HG02870 (cell line): ENCODE results near the gene WASL.

ENCODE experiments used
- ATAC-seq: cut with Tn5 transposase; IDR thresholded peaks from one replicate; pipeline ENCODE4 v1.9.1; 2021; ENCODE audit warnings: mild to moderate bottlenecking, moderate library complexity; ENCODE audit not compliant: unreplicated experiment

The WASL gene

GRCh38 chr7:123662293-123662692 lies 86.5 kb downstream of the WASL start:
- no peak for ATAC-seq

DNA sequence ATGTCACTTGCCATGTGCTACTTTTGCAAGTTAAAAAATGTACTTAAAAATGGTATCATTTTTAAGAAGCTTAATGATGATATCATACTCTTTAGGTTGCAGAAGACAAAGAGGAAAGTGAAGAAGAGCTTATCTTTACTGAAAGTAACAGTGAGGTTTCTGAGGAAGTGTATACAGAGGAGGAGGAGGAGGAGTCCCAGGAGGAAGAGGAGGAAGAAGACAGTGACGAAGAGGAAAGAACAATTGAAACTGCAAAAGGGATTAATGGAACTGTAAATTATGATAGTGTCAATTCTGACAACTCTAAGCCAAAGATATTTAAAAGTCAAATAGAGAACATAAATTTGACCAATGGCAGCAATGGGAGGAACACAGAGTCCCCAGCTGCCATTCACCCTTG lies 87.0 kb downstream of the WASL start:
- no peak for ATAC-seq

- no peak for ATAC-seq
Observed at GRCh38 chr7:123660514-123661354, 88.1 kb downstream of the WASL start.

DNA sequence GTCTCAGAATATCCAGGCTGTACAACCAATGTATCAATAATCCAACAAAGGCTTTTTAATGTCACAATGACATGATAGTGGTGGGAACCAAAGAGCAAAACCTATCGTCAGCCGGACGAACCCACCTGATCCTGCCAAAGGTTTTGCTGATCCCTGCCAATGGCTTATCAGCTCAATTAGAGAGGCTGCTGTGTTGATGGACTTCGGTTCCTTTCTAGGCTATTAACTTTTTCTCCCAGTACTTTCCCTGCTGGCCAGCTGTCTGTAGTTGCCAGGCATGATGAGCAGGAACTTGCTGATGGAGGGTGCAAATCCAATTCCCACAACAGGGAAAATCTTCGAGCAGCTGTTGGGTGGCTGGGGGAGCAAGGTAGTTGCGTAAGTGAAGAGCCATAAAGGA lies 90.8 kb downstream of the WASL start:
- no peak for ATAC-seq

- ATAC-seq: no peak
Observed at GRCh38 chr7:123657304-123657685, 91.5 kb downstream of the WASL start.

DNA sequence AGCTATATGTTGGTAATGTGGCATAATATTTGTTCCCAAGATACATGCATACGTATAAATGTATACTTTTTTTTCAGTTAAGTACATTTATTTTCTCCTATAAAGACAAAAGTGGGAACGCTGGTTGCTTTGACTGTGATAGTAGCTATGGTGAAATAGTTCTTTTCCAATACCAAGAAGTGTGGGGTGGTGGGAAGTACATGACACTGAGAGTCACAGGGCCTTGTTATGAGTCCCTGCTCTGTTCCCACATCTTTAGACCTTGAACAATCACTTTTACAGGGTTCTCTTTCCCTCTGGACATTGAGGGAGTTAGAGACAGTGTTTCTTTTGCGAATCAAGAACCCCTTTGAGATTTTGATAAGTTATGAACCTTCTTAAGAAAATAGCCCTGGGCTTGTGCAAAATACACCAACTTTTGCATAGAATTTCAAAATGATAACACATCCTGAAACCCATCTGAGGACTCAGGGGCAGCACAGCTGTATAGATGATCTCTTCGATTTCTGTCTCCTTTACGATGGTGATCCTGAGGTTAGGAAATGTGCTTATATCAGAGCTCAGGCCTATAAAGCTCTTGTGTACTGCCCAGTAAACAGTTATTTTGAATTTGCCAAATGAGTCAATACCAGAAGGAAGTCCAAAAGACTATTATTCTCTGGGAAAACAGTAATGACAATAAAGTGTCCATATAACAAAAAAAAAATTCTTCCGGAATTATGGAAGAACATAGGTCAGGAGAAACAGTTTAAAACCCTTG lies 92.1 kb downstream of the WASL start:
- ATAC-seq: no peak

- no peak for ATAC-seq
Observed at GRCh38 chr7:123655614-123656013, 93.2 kb downstream of the WASL start, which contains the start of gene LMOD2. Gene LMOD2 (plus strand): TSS chr7:123655866. CDS start chr7:123655964, 98 bp downstream.

GRCh38 chr7:123653162-123653561 lies 95.6 kb downstream of the WASL start:
- no peak for ATAC-seq

- ATAC-seq: no peak
Observed at GRCh38 chr7:123652406-123652805, 96.4 kb downstream of the WASL start.

DNA sequence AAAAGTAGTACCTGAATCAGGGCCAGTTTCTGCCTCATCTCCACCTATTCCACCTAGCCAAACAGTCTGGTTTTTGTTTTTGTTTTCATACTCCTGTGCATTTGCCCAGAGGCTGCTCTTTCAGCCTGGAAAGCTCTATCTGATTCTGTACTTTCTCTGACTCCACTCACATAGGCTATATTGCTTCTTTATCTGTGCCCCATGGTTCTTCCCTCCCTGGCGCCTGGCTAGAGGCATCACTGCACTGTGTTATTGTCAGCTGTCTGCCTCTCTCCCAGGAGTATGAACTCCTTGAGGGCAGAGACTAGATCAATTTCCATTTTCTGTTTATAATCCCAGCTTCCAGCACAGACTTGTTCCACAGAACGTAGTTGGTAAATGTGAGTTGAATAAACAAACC lies 98.2 kb downstream of the WASL start:
- no peak for ATAC-seq

DNA sequence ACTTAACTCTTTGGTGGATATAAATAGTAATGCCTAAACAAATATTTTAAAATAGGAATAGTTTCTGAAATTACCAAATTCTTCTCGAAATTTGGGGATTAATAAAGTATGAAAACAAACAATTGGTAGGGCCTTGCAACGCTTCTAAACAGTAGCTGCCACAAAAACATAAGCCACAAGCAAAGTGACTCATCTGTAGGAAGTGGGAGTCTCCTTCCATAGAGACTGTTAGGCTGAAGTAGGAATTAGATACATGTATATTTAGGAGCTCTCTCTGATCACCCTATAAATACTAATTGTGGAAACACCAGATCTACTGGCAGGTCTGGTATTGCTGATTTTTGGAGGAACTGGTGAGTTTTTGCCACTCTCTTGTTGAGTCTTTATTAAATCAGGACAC lies 98.8 kb downstream of the WASL start:
- no peak for ATAC-seq

DNA sequence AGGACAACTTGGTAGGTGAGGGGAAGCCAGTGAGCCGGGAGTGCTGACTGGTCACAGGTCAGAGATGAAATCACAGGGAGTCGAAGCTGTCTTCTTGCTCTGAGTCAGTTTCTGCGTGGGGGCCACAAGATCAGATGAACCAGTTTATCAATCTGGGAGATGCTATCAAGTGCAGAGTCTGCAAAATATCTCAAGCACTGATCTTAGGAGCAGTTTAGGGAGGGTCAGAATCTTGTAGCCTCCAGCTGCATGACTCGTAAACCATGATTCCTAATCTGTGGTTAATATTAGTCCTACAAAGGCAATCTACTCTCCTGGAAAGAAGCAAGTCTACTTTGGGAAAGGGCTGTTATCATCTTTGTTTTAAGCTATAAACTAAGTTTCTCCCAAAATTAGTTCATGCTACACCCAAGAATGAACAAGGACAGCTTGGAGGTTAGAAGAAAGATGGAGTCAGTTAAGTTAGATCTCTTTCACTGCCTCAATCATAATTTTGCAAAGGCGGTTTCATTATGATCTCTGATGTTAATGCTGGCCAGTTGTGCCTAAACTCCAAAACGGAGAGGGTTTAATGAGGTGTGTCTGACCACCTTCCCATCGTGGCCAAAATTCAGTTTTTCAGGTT lies 101.6 kb downstream of the WASL start:
- ATAC-seq: no peak

- no peak for ATAC-seq
Observed at GRCh38 chr7:123645516-123645915, 103.3 kb downstream of the WASL start.

- ATAC-seq: no peak
Observed at GRCh38 chr7:123643495-123644441, 105.0 kb downstream of the WASL start.

GRCh38 chr7:123641901-123642300 lies 106.9 kb downstream of the WASL start:
- ATAC-seq: no peak

DNA sequence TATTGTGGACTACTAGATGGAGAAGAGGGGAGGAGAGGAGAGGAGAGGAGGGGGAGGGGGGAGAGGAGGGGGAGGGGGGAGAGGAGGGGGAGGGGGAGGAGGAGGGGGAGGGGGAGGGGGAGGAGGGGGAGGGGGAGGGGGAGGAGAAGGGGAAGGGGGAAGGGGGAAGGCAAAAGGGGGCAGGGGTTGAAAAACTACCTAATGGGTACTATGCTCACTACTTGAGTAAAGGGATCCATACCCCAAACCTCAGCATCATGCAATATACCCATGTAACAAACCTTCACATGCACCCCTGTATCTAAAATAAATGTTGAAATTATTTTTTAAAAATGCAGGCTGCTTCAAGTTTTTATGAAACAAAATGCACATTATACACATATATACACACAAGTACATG lies 108.2 kb downstream of the WASL start:
- no peak for ATAC-seq

DNA sequence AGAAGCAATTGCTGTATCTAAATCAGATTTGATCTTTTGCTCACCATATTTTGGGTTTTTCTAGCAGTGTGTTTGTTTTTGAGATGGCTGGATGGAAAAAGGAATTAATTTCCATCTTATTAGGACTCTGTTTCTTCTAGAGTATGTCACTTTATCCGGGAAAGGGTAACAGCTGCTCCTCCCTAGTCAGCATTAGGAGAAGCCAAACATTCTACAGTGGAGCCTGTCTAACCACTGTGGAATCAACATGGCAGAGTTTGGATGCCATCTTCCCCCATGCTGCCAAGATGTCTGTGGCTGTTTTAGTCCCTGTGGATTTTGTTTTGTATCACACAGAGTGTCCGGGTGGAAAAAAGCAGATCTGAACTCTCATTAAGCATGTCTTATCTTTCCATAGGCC lies 109.2 kb downstream of the WASL start:
- no peak for ATAC-seq

DNA sequence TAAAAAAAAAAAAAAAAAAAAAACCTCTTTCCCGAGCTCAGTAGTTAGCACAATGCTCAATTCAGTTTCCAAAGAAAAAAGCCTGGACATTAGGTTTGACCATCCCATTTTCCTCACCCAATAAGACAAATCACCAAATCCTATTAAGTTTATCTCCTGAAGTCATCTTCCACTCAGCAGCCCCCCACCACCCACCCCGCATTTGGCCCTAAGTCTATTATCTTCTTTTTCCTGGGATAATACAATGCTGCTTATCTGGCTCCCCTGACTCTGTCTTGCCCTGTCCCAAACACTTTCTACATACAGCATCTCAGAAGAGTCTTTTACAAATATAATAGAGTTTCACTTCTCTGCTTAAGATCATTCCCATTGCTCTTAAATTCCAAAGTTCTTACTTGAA lies 110.9 kb downstream of the WASL start:
- ATAC-seq: no peak

- ATAC-seq: no peak
Observed at GRCh38 chr7:123637203-123637602, 111.6 kb downstream of the WASL start.

- ATAC-seq: peak; percentile 54
Observed at GRCh38 chr7:123635551-123636359, 113.0 kb downstream of the WASL start.
